MG63 (cell line): ENCODE measurements around the gene FNBP1. TPM values are rescaled to one million over a fixed set of nuclear protein-coding genes. Genes with fewer than 3 reads are reported as not detected.
"Not testable (repeated sequence)": the region's sequence is repeated elsewhere in the genome, so short reads cannot be mapped to it uniquely, and the experiment has no call there.

ENCODE experiments used
- DNase-seq: peaks from one replicate; pipeline ENCODE4 v3.0.0-alpha.2; 2020
- H3K27me3 ChIP-seq: fragments of 250-450 bp; sonication (Bioruptor Pico); 2 replicates; pipeline ENCODE4 v1.5.1; 2020; ENCODE audit warnings: mild to moderate bottlenecking, moderate library complexity
- H3K36me3 ChIP-seq: fragments of 250-450 bp; sonication (Bioruptor Pico); 2 replicates; pipeline ENCODE4 v1.5.1; 2020; ENCODE audit warnings: mild to moderate bottlenecking, moderate library complexity
- H3K4me3 ChIP-seq: fragments of 250-450 bp; sonication (Bioruptor Pico); 2 replicates; pipeline ENCODE4 v1.5.1; 2020; ENCODE audit warnings: mild to moderate bottlenecking, moderate library complexity
- H3K9me3 ChIP-seq: fragments of 250-450 bp; sonication (Bioruptor Pico); 2 replicates; pipeline ENCODE4 v1.5.1; 2020; ENCODE audit warnings: mild to moderate bottlenecking, moderate library complexity
- total RNA-seq: library from RNA; depleted of rRNA; stranded (reverse); fragments of >200 nt; shearing (Covaris generic); gene quantifications from 2 replicates; pipeline ENCODE4 v1.2.3, GENCODE V29; 2014; ENCODE audit warnings: low replicate concordance

The FNBP1 gene
- total RNA-seq, 1 experiment from 2014 or later, result 28.1 TPM

- H3K27me3 ChIP-seq, result no peaks in the 10 kb centered on the region
- no peak overlapping the region for H3K4me3 ChIP-seq
- H3K36me3 ChIP-seq, result peaks cover 17% of the 10 kb centered on the region
- no peaks in the 10 kb centered on the region for H3K9me3 ChIP-seq
- DNase-seq, result no peak
Measured at GRCh38 chr9:129989362-129989708, 53.7 kb downstream of the FNBP1 start.

- DNase-seq, result no peak
- H3K9me3 ChIP-seq, result no peaks in the 10 kb centered on the region
- peaks cover 14% of the 10 kb centered on the region for H3K36me3 ChIP-seq
- no peaks in the 10 kb centered on the region for H3K27me3 ChIP-seq
- no peak overlapping the region for H3K4me3 ChIP-seq
Measured at GRCh38 chr9:129988607-129989361, 54.2 kb downstream of the FNBP1 start.

DNA sequence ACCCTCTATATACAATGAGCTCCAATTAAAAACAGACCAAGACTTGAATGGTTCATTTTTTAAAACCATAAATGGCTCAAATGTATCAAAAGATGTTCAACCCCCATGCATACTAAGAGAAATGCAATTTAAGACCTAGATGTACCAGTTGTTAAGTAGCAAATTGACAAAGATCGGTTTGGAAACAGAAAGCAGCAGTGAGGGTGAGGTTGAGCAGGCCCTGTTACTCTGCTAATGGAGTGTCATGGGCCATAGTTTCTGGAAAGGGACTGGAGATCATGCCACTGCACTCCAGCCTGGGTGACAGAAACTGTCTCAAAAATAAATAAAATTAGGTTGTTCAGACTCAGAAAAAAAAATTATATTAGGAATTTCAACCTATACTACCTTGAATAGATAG lies 55.0 kb downstream of the FNBP1 start:
- Histone ChIP-seq H3K4me3 (no peak overlapping the region), H3K9me3 (no peaks in the 10 kb centered on the region), H3K27me3 (no peaks in the 10 kb centered on the region), H3K36me3 (peaks cover 14% of the 10 kb centered on the region)
- DNase-seq, result no peak

DNA sequence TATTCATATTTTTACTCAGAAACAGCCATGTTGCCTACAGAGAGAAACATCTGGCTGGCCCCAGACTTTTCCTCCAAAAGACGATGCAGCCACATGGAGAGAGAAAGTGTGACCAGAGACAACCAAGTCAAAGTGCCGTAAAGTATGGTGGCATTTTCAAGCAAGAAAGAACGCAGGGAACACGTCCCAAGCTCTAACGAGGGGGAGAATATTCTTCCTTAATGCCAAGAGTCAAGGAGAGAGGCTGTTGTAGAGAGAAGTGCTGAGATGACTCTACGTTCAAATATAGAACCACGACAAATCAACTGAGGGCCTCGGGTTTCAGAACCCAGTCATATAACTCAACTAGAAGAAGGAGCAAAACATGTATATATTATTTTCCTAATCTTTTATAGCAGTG lies 55.9 kb downstream of the FNBP1 start:
- Histone ChIP-seq H3K36me3 (peaks cover 14% of the 10 kb centered on the region), H3K9me3 (no peaks in the 10 kb centered on the region), H3K4me3 (no peak overlapping the region), H3K27me3 (no peaks in the 10 kb centered on the region)
- DNase-seq, result no peak

DNA sequence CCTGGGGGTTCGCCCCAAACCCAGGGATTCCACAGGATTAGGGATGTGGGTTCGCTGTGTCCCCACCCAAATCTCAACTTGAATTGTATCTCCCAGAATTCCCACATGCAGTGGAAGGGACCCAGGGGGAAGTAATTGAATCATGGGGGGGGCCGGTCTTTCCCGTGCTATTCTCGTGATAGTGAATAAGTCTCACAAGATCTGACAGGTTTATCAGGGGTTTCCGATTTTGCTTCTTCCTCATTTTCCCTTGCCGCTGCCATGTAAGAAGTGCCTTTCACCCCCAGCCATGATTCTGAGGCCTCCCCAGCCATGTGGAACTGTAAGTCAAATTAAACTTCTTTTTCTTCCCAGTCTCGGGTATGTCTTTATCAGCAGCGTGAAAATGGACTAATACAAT lies 58.4 kb downstream of the FNBP1 start:
- H3K27me3 ChIP-seq, H3K9me3 ChIP-seq, H3K36me3 ChIP-seq, DNase-seq, H3K4me3 ChIP-seq: not testable (repeated sequence)

- H3K9me3 ChIP-seq, result no peaks in the 10 kb centered on the region
- peaks cover 9% of the 10 kb centered on the region for H3K36me3 ChIP-seq
- no peak overlapping the region for H3K4me3 ChIP-seq
- DNase-seq, result no peak
- H3K27me3 ChIP-seq, result no peaks in the 10 kb centered on the region
Measured at GRCh38 chr9:129983891-129984290, 59.1 kb downstream of the FNBP1 start.

GRCh38 chr9:129981180-129981907 lies 61.6 kb downstream of the FNBP1 start:
- peaks cover 21% of the 10 kb centered on the region for H3K36me3 ChIP-seq
- no peak overlapping the region for H3K4me3 ChIP-seq
- no peak for DNase-seq
- H3K9me3 ChIP-seq, result no peaks in the 10 kb centered on the region
- H3K27me3 ChIP-seq, result no peaks in the 10 kb centered on the region

GRCh38 chr9:129980224-129980623 lies 62.8 kb downstream of the FNBP1 start:
- H3K4me3 ChIP-seq, DNase-seq, H3K27me3 ChIP-seq, H3K9me3 ChIP-seq: not testable (repeated sequence)
- H3K36me3 ChIP-seq, result peaks cover 21% of the 10 kb centered on the region

DNA sequence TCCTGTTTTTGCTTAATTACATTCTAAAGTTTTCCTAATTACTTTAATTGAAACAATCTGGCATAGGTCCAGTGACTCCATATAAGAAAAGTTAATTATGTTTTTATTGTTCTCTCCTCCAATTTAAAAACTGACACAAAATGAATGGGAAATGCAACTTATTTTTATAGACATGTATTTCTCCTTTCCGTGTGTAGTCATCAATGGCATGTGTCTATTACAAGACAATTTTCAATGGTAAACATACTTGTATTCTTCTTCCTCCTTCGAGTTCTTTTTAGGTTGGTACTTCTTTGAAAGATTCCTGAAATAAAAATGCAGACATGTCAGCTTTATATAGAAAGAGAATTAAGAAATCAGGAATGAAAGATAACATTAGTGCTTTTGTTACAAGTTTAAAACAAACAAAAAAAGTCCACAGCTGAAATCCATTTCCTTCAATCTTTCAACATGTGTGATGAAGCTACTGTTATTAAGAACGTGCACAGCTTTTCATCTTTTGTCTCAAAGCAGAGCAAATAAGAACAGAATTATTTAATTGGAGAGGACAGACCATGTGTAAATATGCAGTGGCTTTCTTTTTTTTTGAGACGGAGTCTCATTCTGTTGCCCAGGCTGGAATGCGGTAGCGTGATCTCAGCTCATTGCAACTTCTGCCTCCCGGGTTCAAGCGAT lies 63.8 kb downstream of the FNBP1 start:
- H3K4me3 ChIP-seq, result no peak overlapping the region
- DNase-seq, result no peak
- no peaks in the 10 kb centered on the region for H3K9me3 ChIP-seq
- peaks cover 20% of the 10 kb centered on the region for H3K36me3 ChIP-seq
- H3K27me3 ChIP-seq, result no peaks in the 10 kb centered on the region

- no peak for DNase-seq
- Histone ChIP-seq H3K36me3 (peaks cover 15% of the 10 kb centered on the region), H3K9me3 (no peaks in the 10 kb centered on the region), H3K27me3 (no peaks in the 10 kb centered on the region), H3K4me3 (no peak overlapping the region)
Measured at GRCh38 chr9:129972816-129973215, 70.2 kb downstream of the FNBP1 start.

- H3K4me3 ChIP-seq, result no peak overlapping the region
- no peaks in the 10 kb centered on the region for H3K27me3 ChIP-seq
- H3K9me3 ChIP-seq, result no peaks in the 10 kb centered on the region
- H3K36me3 ChIP-seq, result peaks cover 4% of the 10 kb centered on the region; the same call in 1 of the 2 replicates
- DNase-seq, result peak; percentile 56
Measured at GRCh38 chr9:129968690-129969485, 74.1 kb downstream of the FNBP1 start.

GRCh38 chr9:129964901-129965734 lies 77.9 kb downstream of the FNBP1 start:
- H3K9me3 ChIP-seq, result no peaks in the 10 kb centered on the region
- H3K4me3 ChIP-seq, result no peak overlapping the region
- H3K36me3 ChIP-seq, result peaks cover 5% of the 10 kb centered on the region
- no peaks in the 10 kb centered on the region for H3K27me3 ChIP-seq
- DNase-seq, result peak; percentile 60

- Histone ChIP-seq H3K36me3 (peaks cover 5% of the 10 kb centered on the region), H3K4me3 (peak overlapping the region; percentile 44), H3K27me3 (no peaks in the 10 kb centered on the region), H3K9me3 (no peaks in the 10 kb centered on the region)
- peak; percentile 53 for DNase-seq
Measured at GRCh38 chr9:129962889-129963703, 79.9 kb downstream of the FNBP1 start.

DNA sequence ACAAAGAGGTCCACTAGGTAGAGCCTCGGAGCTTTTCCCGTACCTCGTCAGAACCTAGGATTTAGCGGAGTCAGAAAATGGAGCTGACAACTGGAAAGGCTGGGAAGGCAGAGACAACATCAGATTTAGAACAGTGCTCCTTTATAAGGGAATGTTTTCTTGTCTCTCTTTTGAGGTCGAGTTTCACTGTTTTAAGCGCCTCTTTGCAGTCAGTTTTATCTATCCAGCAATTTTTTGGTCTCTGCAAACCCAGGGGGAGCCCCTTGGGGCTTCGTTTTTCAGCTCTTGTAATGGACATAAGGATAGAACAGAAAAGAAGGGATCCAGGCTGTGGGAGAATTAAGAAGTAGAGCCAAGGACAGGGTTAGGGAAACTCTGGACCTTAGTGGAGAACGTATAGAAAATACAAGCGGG lies 80.5 kb downstream of the FNBP1 start:
- no peak for DNase-seq
- no peaks in the 10 kb centered on the region for H3K27me3 ChIP-seq
- peaks cover 7% of the 10 kb centered on the region for H3K36me3 ChIP-seq
- no peaks in the 10 kb centered on the region for H3K9me3 ChIP-seq
- H3K4me3 ChIP-seq, result peak overlapping the region; percentile 44

DNA sequence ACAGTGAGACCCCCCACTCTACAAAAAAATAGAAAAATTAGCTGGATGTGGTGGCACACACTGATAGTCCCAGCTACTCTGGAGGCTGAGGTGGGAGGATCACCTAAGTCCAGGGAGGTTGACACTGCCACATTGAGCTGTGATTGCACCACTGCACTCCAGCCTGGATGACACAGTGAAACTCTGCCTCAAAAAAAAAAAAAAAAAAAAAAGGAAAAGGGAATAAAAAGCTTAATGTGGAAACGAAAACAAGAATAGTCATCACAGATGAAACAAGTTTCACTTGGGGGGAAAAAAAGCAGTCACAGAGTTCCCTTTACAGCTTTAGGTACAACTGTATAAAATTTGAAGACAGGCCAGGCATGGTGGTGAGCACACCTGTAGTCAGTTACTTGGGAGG lies 84.2 kb downstream of the FNBP1 start:
- no peaks in the 10 kb centered on the region for H3K27me3 ChIP-seq
- H3K9me3 ChIP-seq, result no peaks in the 10 kb centered on the region
- no peak for DNase-seq
- H3K4me3 ChIP-seq, result no peak overlapping the region
- peaks cover 16% of the 10 kb centered on the region for H3K36me3 ChIP-seq
